Esophagus (tissue), 2 donors: ENCODE measurements around the gene INTS1. TPM values are rescaled to one million over a fixed set of nuclear protein-coding genes. Genes with fewer than 3 reads are reported as not detected.

Experiments
- H3K27ac ChIP-seq, 2 donors: one replicate each; pipeline ENCODE4 v1.5.1; 2013; ENCODE audit warnings: low read depth in 2 of 2, mild to moderate bottlenecking in 2 of 2, inconsistent platforms in 1 of 2, low read length in 1 of 2, moderate library complexity in 1 of 2
- H3K27me3 ChIP-seq, 2 donors: one replicate each; pipeline ENCODE4 v1.6.1; 2013; ENCODE audit warnings: low read length in 2 of 2, control low read depth in 1 of 2, mild to moderate bottlenecking in 1 of 2; ENCODE audit not compliant: insufficient read depth in 2 of 2, control insufficient read depth in 1 of 2
- H3K36me3 ChIP-seq, 2 donors: one replicate each; pipeline ENCODE4 v1.6.1; 2013; ENCODE audit warnings: low read length in 1 of 2; ENCODE audit not compliant: control insufficient read depth in 2 of 2, insufficient read depth in 2 of 2
- H3K4me1 ChIP-seq, 2 donors: one replicate each; pipeline ENCODE4 v1.6.1; 2013; ENCODE audit warnings: low read length in 1 of 2; ENCODE audit not compliant: control insufficient read depth in 2 of 2, insufficient read depth in 2 of 2
- H3K4me3 ChIP-seq, 2 donors: one replicate each; pipeline ENCODE4 v1.5.1; 2013; ENCODE audit warnings: low read length in 2 of 2, mild to moderate bottlenecking in 2 of 2, low read depth in 1 of 2, moderate library complexity in 1 of 2
- H3K9me3 ChIP-seq, 2 donors: one replicate each; pipeline ENCODE4 v1.6.1; 2013; ENCODE audit warnings: mild to moderate bottlenecking in 2 of 2, low read depth in 1 of 2, low read length in 1 of 2, moderate library complexity in 1 of 2; ENCODE audit not compliant: control insufficient read depth in 2 of 2, insufficient read depth in 1 of 2
- WGBS, 2 donors: extraction: QIAGEN DNeasy Blood & Tissue Kit; methylation state at CpG; one replicate each; pipeline ENCODE4 v1.1.7; 2013; 5-methylcytosine and 5-hydroxymethylcytosine counted together
- polyA plus RNA-seq, 2 donors: library from polyadenylated mRNA; stranded (reverse); fragments of 200-250 nt; gene quantifications; one replicate each; pipeline ENCODE4 v1.2.3, GENCODE V29; 2013
- donor health status: healthy with polysubstance abuse.
- donor health status: Bipolar disorder and iron deficiency.

Gene INTS1
- polyA plus RNA-seq, 2 donors = 36.6 to 42.2 TPM

- H3K36me3 ChIP-seq = peaks cover 9 to 60% of the 10 kb centered on the region in 2 donors
- H3K4me1 ChIP-seq = peaks cover 8 to 13% of the 10 kb centered on the region in 2 donors
- H3K27me3 ChIP-seq = no peaks in the 10 kb centered on the region
- no peaks in the 10 kb centered on the region for H3K9me3 ChIP-seq
- H3K27ac ChIP-seq = no peak overlapping the region
- 93 to 94% methylated on average over 34 of the region's 34 CpGs for WGBS, 2 donors
- no peak overlapping the region for H3K4me3 ChIP-seq
Observed at GRCh38 chr7:1500064-1500807, 4.0 kb downstream of the INTS1 start.

- Histone ChIP-seq H3K27me3 (no peaks in the 10 kb centered on the region), H3K4me1 (peaks cover 8 to 13% of the 10 kb centered on the region in 2 donors), H3K4me3 (no peak overlapping the region), H3K9me3 (no peaks in the 10 kb centered on the region), H3K36me3 (peaks cover 9 to 61% of the 10 kb centered on the region in 2 donors), H3K27ac (no peak overlapping the region)
- 86 to 87% methylated on average over 29 to 33 of the region's 33 CpGs for WGBS, 2 donors
Observed at GRCh38 chr7:1499367-1500029, 4.7 kb downstream of the INTS1 start.

GRCh38 chr7:1498370-1499305 lies 5.6 kb downstream of the INTS1 start:
- 95% methylated on average over 52 to 62 of the region's 62 CpGs for WGBS, 2 donors
- no peak overlapping the region for H3K27ac ChIP-seq
- H3K9me3 ChIP-seq = no peaks in the 10 kb centered on the region
- H3K27me3 ChIP-seq = no peaks in the 10 kb centered on the region
- H3K36me3 ChIP-seq = peaks cover 9 to 69% of the 10 kb centered on the region in 2 donors
- peaks cover 8 to 13% of the 10 kb centered on the region in 2 donors for H3K4me1 ChIP-seq
- no peak overlapping the region for H3K4me3 ChIP-seq

- WGBS, 2 donors = 94% methylated on average over 36 to 37 of the region's 37 CpGs
- H3K36me3 ChIP-seq = peaks cover 9 to 68% of the 10 kb centered on the region in 2 donors
Observed at GRCh38 chr7:1497293-1497927, 6.8 kb downstream of the INTS1 start.

GRCh38 chr7:1496531-1497292 lies 7.5 kb downstream of the INTS1 start:
- Histone ChIP-seq H3K9me3 (no peaks in the 10 kb centered on the region), H3K4me1 (no peaks in the 10 kb centered on the region), H3K27me3 (no peaks in the 10 kb centered on the region), H3K27ac (no peak overlapping the region), H3K36me3 (peaks cover 13 to 69% of the 10 kb centered on the region in 2 donors), H3K4me3 (no peak overlapping the region)
- WGBS, 2 donors = 94% methylated on average over 33 of the region's 33 CpGs

More at GRCh38 chr7:1497293-1497927, 6.8 kb downstream of the INTS1 start:
- H3K9me3 ChIP-seq = no peaks in the 10 kb centered on the region
- no peaks in the 10 kb centered on the region for H3K27me3 ChIP-seq
- H3K27ac ChIP-seq = no peak overlapping the region
- no peak overlapping the region for H3K4me3 ChIP-seq
- peaks cover 0 to 2% of the 10 kb centered on the region in 2 donors for H3K4me1 ChIP-seq

GRCh38 chr7:1495564-1496242 lies 8.5 kb downstream of the INTS1 start:
- H3K36me3 ChIP-seq = peaks cover 13 to 76% of the 10 kb centered on the region in 2 donors
- 90 to 93% methylated on average over 26 to 34 of the region's 34 CpGs for WGBS, 2 donors
- no peaks in the 10 kb centered on the region for H3K4me1 ChIP-seq
- H3K27ac ChIP-seq = no peak overlapping the region
- no peaks in the 10 kb centered on the region for H3K9me3 ChIP-seq
- no peaks in the 10 kb centered on the region for H3K27me3 ChIP-seq
- H3K4me3 ChIP-seq = no peak overlapping the region

- H3K36me3 ChIP-seq = peaks cover 14 to 70% of the 10 kb centered on the region in 2 donors
- H3K9me3 ChIP-seq = no peaks in the 10 kb centered on the region
- no peak overlapping the region for H3K27ac ChIP-seq
- WGBS, 2 donors = 94 to 96% methylated on average over 26 to 27 of the region's 27 CpGs
- H3K27me3 ChIP-seq = no peaks in the 10 kb centered on the region
- H3K4me3 ChIP-seq = no peak overlapping the region
- H3K4me1 ChIP-seq = no peaks in the 10 kb centered on the region
Observed at GRCh38 chr7:1494866-1495563, 9.2 kb downstream of the INTS1 start.

- Histone ChIP-seq H3K4me3 (no peak overlapping the region), H3K4me1 (no peaks in the 10 kb centered on the region), H3K27ac (no peak overlapping the region), H3K27me3 (no peaks in the 10 kb centered on the region), H3K36me3 (peaks cover 16 to 68% of the 10 kb centered on the region in 2 donors), H3K9me3 (no peaks in the 10 kb centered on the region)
- WGBS, 2 donors = 87 to 93% methylated on average over 17 to 25 of the region's 25 CpGs
Observed at GRCh38 chr7:1494447-1494846, 9.7 kb downstream of the INTS1 start.
